ENCODE measurements around the gene TFF3. TPM values are rescaled to one million over a fixed set of nuclear protein-coding genes. Genes with fewer than 3 reads are reported as not detected.

The TFF3 gene
- total RNA-seq, 1 donor from 2014 or later: 30.9 TPM

DNA sequence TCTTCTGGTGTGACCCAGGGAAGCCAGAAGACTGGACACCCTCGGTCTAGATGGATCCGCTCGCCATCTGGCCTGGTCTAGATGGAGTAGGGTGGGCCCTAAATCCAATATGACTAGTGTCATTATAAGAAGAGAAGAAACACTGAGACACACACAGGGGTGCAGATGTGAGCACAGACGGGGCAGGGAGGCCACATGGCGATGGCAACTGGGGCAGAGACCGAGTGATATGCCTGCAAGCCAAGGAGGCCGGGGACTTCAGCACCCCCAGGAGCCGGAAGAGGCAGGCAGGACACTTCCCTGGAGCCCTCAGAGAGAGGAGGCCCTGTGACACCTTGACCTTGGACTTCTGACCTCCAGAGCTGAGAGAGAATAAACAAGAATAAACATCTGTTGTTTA, 5.6 kb upstream of the TFF3 start:
- DNase-seq: no peak

DNA sequence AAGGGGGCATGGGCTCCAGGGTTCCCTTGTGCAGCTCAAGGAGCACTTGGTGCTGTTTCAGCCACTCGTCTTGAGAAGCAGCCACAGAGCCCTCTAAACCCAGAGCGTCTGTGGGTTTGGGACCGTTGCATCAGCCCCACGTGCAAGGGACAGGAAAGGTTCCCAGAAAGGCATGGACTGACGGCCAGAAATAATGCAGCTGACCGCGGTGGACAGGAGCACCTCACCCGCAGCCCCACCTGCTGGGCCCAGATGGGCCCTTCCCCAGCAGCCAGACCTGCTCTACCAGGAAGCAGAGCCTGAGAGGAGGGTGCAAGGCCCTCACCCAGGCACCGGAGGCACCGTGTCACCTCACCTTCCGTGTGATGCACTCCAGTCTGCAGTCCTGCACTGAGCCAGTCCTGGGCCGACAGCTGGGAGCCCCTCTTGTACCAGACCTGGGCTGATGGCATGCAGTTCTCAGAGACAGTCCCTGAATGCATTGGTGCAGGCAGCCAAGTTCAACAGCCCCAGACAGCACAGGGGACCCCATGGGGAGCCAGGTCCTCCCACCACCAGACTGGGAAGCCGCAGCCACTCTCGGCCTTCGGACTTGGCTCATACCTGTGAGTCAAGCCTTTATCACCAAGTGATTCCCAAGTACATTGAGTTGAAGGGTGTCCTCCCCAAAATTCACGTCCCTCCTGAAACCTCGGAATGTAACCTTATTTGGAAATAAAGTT, 4.8 kb upstream of the TFF3 start:
- DNase-seq: no peak

DNA sequence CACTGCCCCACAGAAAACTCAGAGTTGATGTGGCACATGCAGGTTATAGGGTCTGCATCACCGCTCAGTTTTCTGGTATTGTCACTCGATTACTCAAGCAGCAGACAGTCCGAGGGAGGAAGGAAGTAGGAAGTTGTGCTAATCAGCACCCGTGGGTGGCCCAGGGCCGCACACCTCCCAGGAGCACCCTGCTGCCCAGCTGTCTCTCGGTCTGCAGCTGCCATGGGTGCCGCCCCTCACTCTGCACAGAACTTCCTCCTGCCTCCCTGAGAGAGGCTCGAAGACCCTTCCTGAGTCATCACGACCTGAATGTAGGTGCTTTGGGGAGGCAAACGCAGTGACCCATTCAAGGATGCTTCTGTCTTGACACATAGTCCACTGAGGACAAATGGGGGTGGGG, 4.2 kb upstream of the TFF3 start:
- DNase-seq: no peak

DNA sequence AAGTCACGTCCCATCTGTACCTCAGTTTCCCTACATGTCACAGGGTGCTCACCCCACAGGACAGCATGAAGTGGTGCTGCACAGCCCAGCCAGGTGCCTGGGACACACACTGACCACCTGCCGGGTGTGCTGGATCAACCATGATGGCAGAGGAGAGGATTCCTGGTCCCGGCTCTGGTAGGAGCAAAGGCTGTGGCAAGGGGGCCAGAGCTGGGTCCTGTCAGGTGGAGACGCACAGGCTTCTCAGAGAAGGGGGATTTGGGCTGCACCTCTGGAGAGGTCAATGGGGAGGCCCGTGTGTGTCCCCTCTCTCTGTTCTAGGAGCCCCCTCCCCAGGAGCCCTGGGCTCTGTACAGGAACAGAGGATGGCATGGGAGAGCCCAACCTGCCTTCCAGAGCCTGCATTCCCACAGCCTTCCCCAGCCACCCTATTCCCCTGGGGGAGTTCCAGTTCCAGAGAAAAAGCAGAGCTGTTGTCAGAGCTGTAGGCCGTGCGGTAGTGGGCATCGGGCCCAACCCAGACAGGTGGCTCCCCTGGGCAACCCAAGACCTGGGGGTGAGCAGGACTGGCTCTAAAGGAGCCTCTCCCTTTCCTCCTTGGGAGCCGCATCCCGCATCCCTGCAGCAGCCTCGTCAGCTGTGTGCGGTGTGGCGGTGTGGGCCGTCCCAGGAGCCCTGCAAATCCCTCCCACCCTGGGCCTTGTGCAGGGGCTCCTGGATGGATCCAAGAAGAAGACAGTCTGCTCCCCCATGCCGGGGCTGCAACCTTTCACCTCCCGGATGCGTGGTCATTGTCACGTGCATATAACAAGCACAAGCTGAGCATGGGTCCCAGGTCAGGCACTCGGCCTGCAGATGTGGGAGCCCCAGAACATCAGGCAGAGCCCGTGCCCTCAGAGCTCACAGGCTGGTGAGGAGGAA, 2.9 kb upstream of the TFF3 start:
- no peak for DNase-seq

DNA sequence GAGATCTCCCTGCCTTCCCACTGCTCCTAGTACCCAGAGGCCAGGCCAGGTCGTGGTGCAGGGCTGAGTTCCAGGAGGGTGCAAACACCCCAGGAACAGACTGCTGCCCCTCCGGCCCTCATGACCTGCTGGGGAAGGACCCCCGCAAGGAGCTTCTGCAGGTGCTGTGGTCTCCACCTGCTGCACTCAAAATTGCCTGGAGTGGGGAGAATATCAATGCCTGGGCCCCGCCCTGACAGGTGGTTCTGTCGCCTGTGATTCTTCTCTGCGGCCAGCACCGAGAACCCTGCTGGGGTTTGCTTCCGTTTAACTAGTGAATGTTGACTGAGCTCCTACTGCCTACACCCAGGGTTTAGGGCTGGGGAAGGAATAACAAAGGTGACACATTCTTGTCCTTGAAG, 2.1 kb upstream of the TFF3 start:
- DNase-seq: no peak

DNA sequence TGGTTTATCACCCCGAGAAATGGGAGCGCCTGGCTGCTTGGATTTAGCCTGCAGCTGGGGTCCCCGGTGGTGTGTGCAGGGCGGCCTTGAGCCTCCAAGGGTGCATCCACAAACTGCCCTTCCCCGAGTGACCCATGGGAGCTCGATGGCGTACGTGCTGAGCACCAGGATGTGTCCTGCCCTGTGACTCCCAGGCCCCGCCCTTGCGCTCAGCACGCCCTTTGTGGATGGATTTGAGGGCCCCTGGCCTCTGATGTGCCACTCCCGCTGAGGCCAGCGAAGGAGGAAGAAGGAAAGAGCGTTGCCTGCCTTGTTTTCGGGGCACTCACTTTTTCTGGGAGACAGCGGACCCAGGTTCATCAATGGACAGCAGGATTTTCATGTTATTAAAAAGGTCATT, 1.7 kb upstream of the TFF3 start:
- no peak for DNase-seq

DNA sequence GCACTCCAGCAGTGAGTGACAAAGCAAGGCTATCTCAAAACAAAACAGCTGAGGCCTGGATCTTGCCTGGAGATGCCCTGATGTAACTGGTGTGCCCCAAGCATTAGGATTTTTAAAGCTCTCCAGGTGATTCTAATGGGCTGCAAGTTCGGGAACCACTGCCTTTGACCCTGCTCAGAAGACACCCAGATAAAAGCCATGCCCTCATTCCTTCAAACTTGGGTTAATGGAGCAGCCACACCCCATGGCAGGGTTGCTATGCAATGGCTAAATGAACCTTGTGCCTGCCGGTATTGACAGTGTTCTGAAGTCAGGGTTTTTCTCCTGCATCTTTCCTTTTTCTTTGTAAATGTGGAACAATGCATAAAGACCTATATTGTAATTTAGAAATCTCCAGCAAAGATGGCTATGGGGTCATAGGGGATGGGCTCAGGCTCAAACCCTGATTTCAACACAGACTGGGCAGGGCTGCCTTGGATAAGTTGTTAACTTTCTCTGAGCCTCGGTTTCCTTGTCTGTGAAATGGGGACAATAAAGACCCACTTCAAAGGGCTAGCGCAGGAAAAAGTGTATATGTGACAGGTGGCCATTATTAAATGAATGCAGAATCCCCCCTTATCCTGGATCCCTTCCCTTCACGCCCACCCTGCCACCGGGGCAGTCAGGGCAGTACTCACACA, 453 bp downstream of the TFF3 start:
- no peak for DNase-seq

DNA sequence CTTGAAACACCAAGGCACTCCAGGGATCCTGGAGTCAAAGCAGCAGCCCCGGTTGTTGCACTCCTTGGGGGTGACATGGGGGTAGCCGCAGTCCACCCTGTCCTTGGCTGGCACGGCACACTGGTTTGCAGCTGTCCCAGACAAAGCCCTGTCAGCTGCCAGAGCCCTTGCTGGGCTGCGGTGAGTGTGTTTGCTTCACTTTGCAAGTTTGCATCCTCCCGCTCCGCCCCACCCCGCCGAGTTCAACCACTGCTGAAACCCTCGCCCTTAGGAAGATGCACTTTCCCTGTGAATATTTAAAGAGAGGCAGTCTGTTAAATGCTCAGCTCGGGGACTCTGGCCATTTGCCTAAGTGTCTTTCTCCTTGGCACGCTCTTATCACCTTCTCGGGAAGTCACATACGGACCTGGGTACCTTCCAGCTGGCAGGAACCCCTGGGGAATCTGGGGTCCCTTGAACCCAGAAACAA, 1.7 kb downstream of the TFF3 start:
- DNase-seq: peak; percentile 84

DNA sequence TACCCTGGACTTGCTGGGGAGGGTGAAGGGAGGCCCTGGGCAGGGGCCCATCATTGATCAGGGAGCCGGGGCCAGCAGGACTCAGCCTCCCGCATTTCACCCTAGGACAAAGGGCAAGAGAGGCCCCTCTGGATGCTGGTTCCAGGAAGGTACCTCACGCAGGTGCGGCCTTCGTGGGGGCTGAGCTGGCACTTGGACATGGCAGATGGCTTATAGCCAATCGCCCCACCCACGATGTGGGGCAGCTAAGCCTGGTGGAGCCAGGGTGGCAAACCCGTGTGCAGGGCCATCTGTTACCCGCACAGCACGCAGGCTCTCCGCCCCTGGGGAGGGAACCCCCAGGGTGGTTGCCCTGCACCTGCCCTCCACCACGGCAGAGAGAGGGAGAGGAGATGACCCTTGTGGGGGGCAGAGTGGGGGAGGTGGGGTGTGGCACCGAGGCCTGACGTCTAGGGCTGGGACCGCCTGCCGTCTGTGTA, 2.5 kb downstream of the TFF3 start:
- no peak for DNase-seq

DNA sequence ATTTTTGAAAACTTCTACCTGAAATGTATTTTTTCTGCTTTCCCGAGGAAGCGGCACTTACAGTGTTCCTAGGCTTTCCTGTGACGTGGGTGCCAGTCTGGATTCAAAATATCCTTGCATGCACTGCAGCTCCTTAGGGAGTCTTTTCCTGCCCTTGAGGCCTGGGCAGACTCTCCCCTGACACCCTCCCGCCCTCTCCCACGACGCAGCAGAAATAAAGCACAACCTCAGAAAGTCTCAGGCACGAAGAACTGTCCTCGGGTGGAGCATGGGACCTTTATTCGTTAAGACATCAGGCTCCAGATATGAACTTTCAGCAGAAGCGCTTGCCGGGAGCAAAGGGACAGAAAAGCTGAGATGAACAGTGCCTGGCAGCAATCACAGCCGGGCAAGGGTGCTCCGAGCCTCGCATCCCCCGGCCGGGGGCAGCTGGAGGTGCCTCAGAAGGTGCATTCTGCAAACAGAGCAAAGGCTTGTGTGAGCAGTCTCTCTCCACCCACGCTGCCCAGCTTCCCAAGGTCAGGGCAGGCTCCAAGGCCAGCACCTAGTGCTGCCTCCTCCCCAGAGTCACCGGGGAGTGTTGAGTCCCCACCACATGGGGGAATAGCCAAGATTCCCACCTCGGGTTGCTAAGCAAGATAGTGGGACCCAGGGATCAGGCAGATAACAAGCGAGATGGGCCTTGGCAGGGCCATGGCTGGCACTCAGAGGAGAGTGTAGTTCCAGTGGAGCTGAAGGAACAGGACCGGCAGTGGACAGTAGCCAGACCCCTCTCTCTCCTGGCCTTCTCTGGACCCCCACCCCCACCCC, 3.2 kb downstream of the TFF3 start:
- DNase-seq: no peak

DNA sequence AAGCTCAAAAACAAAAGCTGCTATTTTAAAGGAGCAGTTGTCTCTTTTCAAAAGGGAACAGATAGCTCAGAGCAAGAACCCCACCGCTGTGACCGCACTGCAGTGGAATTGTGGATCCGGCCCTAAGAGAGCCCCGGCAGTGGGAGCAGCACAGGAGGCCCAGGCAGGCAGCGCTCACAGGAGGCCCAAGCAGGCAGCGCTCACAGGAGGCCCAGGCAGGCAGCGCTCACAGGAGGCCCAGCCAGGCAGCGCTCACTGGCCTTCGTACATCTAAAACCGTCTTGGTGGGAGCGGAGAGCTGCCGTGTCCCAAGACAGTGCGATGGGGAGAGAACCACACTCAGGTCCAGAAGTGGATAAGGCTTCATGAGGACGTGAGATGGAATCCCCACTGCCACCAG, 4.0 kb downstream of the TFF3 start:
- no peak for DNase-seq

DNA sequence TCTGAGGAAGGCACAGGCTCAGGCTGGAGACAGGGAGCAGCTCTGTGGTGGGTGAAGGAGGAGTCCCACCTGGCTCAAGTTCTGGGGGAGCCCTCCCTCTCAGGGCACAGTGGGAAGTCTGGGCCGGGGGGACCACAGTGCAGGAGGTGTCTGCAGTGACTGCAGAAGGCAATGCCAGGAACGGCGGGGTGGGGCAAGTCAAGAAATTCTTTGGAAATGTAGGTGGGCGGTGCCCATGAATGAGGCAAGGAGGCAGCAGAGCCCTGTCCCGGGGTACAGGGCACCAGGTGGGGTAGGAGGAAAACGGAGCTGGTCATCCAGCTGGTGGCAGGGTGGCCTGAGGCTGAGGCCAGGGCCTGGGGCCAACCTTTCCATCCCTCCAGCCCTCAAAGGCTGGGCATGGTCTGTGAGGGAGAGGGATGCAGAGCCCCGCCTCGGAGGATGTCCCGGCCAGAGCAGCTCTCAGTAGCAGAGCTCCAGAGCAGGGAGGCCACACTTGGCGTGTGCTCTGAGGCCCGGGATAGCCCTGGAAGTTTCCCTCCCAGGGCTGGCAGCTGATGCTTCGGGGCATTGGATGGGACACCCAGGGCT, 4.7 kb downstream of the TFF3 start:
- no peak for DNase-seq

DNA sequence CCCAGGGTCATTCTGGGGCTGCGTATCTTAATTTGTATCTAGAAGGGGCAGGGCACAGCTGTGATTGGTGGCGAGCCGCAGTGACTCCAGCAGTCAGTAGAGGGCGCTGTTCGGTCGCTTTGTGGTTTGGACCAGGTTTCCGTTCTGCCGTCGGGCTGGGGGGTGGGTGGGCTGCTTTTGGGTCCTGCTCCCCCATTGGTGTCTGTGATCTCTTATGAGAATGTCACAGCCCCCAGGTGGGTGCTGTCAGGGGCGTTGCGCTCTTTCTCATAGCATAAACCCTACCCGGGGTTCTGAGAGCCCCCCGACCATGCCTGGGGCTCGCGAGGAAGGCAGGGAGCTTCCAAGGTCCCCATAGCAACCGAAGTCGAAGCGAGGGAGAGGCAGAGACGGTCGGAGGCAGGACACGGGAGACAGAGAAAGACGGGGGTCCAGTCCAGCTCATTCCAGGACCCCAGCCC, 5.4 kb downstream of the TFF3 start:
- DNase-seq: peak; percentile 80

DNA sequence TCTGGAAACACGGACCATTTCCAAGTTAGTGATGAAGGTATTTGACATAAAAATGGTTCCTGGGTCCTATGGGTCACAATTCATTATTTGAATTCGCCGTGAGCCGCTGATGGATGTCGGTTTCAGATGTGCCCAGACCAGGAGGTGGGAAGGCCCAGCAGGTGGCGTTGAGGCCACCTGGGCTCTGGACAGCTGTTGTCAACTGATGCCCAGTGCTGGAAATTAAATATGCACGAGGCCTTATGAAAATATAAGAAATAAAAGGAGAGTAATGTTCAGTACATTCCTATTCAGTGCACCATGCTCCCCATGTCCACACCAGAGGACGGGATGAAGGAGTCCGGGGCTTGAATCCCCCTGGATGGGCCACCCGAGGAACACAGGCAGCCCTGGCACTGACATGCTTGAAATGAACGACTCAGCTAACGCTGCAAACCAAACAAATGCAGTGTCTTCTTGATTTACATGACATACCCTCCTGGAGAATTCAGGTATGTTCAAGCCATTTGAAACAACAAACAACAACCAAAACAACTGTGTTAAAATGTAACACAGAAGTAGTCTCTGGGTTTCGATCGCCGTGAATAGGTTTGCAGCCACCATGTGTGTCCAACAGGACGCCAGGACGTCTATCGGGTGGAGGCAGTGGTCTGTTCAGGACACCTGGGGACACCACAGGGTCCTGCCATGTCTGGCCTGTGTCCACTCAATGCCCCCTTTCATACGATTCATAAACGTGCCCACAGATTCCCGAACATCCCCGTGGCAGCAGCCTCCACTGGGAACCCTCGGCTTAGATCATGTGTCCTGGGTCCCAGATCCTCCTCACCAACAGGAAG, 6.1 kb downstream of the TFF3 start:
- no peak for DNase-seq

DNA sequence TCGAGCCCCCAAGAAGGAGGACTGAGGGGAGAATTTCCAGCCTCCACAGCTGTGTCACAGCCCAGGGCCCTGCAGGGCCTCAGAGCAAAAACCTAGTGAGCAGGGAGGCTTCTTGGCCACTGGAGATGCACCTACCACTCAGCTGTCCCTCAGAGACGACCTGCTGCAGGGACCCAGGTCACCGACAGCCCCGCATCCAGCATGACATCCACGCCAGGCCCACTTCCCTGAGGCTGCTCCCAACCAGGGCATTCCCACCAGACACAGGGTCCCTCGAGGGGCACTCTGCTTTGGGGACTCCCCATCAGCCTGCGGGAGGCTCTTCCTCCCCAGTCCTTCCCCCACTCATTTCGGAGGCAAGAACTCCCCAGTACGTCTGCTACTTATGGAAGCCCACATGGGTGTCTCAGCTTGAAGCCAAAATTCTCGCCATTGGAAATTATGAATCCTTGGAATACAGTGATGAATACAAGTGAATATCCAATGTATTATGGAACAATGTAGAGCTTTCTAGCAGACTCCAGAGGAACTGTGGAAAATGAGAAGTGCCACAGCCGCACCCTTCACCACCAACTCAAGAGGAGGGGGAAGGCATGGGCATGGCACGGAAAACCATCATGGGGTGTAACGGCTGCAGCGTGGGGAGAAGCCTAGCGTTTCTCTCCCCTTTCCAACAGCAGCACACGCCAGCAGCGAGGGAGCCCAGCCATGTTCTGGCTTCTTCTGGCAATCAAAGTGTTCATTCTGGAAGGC, 6.9 kb downstream of the TFF3 start:
- DNase-seq: no peak

DNA sequence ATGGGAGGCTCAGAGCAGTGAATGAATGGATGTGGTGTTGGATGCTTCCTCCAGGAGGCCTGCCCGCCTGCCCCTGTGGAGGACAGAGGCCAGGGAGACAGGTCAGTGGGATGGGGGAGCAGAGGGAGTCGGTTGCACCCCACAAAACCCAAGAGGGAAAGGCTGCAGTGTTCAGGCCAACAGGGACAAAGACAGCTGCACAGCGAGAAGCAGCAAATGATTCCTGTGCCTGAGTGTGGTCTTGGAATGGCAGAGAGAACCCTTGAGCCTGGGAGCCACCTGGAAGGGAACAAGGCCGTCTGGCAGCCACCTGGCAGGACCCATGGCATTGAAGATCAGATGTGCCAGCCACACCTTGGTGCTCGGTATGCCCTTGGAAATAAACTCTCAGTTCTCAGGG, 8.1 kb downstream of the TFF3 start:
- no peak for DNase-seq

DNA sequence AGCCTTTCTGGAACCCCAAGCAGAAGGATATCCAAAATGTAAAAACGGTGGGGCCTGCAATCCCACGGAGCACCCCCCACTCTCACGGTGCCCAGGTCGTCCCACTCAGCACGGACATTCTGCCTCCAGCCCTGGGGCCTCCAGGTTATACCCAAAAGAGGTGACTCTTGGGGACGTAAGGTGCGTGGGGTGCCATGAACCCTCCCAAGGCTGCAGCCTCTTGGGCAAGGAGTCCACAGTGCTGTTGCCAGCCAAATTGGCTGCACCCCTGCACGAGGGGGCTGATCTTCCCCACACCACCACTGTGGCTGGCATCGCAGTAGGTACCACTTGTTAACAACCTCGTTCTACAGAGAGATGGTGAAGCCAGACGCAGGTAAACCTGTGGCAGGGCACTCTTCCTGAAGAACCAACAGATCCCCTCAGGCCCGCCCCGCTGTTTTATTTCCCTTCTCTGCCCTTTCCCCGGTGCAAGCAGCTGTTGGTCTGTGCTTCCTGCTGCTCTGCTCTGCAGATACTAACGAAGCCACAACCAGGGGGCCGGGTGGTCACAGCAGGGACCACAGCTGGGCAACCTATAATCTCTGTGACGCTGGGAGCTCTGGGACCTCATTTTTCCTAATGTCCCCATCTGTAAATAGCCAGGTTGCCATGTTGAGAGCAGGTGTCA, 8.7 kb downstream of the TFF3 start:
- no peak for DNase-seq

DNA sequence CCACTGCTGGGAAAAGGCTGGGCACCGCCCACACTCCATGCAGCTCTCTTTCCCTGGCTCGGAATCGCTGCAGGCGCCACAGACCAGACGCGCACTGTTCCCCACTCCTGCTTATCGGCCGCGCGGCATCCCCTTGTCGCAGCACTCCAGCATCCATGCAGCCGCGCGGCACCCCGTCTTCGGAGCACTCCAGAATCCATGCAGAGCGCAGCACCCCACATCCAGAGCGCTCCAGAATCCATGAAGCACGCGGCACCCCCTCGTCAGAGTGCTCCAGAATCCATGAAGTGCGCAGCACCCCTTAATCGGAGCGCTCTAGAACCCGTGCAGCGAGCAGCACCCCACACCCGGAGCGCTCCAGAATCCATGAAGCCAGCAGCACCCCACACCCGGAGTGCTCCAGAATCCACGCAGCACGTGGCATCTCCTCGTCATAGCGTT, 9.5 kb downstream of the TFF3 start:
- no peak for DNase-seq

Measured in tongue (tissue), 2 donors.